HG03442 (cell line): Measurements from ENCODE around the gene MORC2.

ENCODE experiments used
- ATAC-seq: cut with Tn5 transposase; IDR thresholded peaks from one replicate; pipeline ENCODE4 v1.9.1; 2021; ENCODE audit warnings: mild to moderate bottlenecking, moderate library complexity; ENCODE audit not compliant: unreplicated experiment

The MORC2 gene

GRCh38 chr22:30875481-30876215, 92.9 kb downstream of the MORC2 start:
- no peak for ATAC-seq
